Astrocyte (in vitro differentiated cells and primary cell): ENCODE data around the gene IGSF22. TPM values are rescaled to one million over a fixed set of nuclear protein-coding genes. Genes with fewer than 3 reads are reported as not detected.

Experiments
- DNase-seq: peaks from one replicate; pipeline ENCODE4 v3.0.0-alpha.2; 2010; ENCODE audit warnings: low read depth
- FAIRE-seq: peaks from 2 replicates; lab custom pipeline; 2011; peaks lifted over from hg19 to GRCh38; lab: Jason Lieb, UNC
- H2AFZ ChIP-seq: 2 replicates; pipeline ENCODE4 v1.6.0; 2012; ENCODE audit warnings: low read depth, low read length, inconsistent platforms
- H3K27ac ChIP-seq: 2 replicates; pipeline ENCODE4 v1.5.1; 2011; ENCODE audit warnings: low read depth, low read length, inconsistent platforms
- H3K27me3 ChIP-seq: 2 replicates; pipeline ENCODE4 v1.6.0; 2011; ENCODE audit warnings: low read length, inconsistent platforms; ENCODE audit not compliant: insufficient read depth
- H3K36me3 ChIP-seq: 2 replicates; pipeline ENCODE4 v1.5.1; 2011; ENCODE audit warnings: low read length, inconsistent platforms; ENCODE audit not compliant: insufficient read depth
- H3K4me1 ChIP-seq: 2 replicates; pipeline ENCODE4 v1.5.1; 2011; ENCODE audit warnings: low read length, inconsistent platforms; ENCODE audit not compliant: insufficient read depth
- H3K4me2 ChIP-seq: 2 replicates; pipeline ENCODE4 v1.6.0; 2012; ENCODE audit warnings: low read length, inconsistent platforms
- H3K4me3 ChIP-seq: 2 replicates; pipeline ENCODE4 v1.5.1; 2011; ENCODE audit warnings: low read depth, mild to moderate bottlenecking, low read length, inconsistent platforms; ENCODE audit not compliant: insufficient read depth
- H3K79me2 ChIP-seq: 2 replicates; pipeline ENCODE4 v1.6.0; 2012; ENCODE audit warnings: mild to moderate bottlenecking, low read length, inconsistent platforms; ENCODE audit not compliant: insufficient read depth
- H3K9ac ChIP-seq: 2 replicates; pipeline ENCODE4 v1.6.0; 2012; ENCODE audit warnings: mild to moderate bottlenecking, low read length, inconsistent platforms
- H3K9me3 ChIP-seq: 2 replicates; pipeline ENCODE4 v1.5.1; 2012; ENCODE audit warnings: low read depth, mild to moderate bottlenecking, low read length, inconsistent platforms; ENCODE audit not compliant: insufficient read depth
- H4K20me1 ChIP-seq: 2 replicates; pipeline ENCODE4 v1.6.0; 2012; ENCODE audit warnings: low read length, inconsistent platforms; ENCODE audit not compliant: insufficient read depth
- H3K27ac Mint-ChIP-seq: one replicate; pipeline ENCODE4 v1.8.0; 2021; ENCODE audit warnings: mild to moderate bottlenecking, mixed read lengths; ENCODE audit not compliant: unreplicated experiment
- H3K27me3 Mint-ChIP-seq: one replicate; pipeline ENCODE4 v1.8.0; 2021; ENCODE audit warnings: low read depth, mixed read lengths; ENCODE audit not compliant: unreplicated experiment
- H3K36me3 Mint-ChIP-seq: one replicate; pipeline ENCODE4 v1.8.0; 2021; ENCODE audit warnings: low read depth, mixed read lengths; ENCODE audit not compliant: unreplicated experiment
- H3K4me1 Mint-ChIP-seq: one replicate; pipeline ENCODE4 v1.8.0; 2021; ENCODE audit warnings: low read depth, mixed read lengths; ENCODE audit not compliant: unreplicated experiment
- H3K4me3 Mint-ChIP-seq: one replicate; pipeline ENCODE4 v1.8.0; 2021; ENCODE audit warnings: mild to moderate bottlenecking, moderate library complexity, mixed read lengths; ENCODE audit not compliant: unreplicated experiment
- H3K9me3 Mint-ChIP-seq: one replicate; pipeline ENCODE4 v1.8.0; 2021; ENCODE audit warnings: mild to moderate bottlenecking, mixed read lengths; ENCODE audit not compliant: unreplicated experiment
- EZH2 ChIP-seq: IDR thresholded peaks from 2 replicates; pipeline ENCODE4 v1.6.1; 2012; ENCODE audit warnings: mild to moderate bottlenecking, low read length, inconsistent platforms; ENCODE audit not compliant: insufficient read depth
- total RNA-seq: library from RNA; stranded (reverse); gene quantifications from 2 replicates; pipeline ENCODE4 v1.2.1, GENCODE V29; 2021
- TF ChIP-seq, protein P1 (sequence below): IDR thresholded peaks from 2 replicates; pipeline ENCODE4 v1.5.1; 2011; ENCODE audit warnings: low read depth, mild to moderate bottlenecking, inconsistent platforms, low read length, moderate library complexity; ENCODE audit not compliant: insufficient read depth

The IGSF22 gene
- total RNA-seq, 1 donor from 2014 or later: 0.05 TPM

DNA sequence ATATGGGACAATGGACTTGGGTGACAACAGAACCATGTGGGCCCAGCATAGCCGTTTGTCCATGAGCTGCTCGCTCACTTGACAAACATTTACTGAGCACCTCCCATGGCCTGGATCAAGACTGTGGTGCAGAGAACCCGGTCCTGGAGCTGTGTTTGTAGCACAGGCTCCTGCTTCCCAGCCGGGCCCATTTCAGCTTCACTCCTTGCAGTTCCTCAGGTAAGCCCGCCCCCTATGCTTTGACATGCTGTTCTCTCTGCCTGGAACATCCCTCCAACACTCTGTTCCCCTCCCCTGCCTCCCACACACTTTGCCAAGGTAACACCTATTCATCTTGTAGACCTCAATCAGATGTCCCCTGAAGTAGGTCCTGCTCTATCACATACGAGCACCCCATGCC is 19.3 kb upstream of the IGSF22 start:
- Histone ChIP-seq H3K36me3 (no peaks in the 10 kb centered on the region), H3K27me3 (no peaks in the 10 kb centered on the region), H3K9me3 (no peaks in the 10 kb centered on the region), H3K79me2 (no peaks in the 10 kb centered on the region), H3K9ac (no peak overlapping the region), H3K27ac (no peak overlapping the region), H3K4me3 (no peak overlapping the region), H4K20me1 (no peaks in the 10 kb centered on the region), H2AFZ (no peak overlapping the region), H3K4me1 (peaks cover 8% of the 10 kb centered on the region), H3K4me2 (no peak overlapping the region)
- H3K27me3 Mint-ChIP-seq: peaks cover 7% of the 10 kb centered on the region
- H3K27ac Mint-ChIP-seq: no peak overlapping the region
- no peak for TF ChIP-seq EZH2
- TF ChIP-seq, protein P1, sequence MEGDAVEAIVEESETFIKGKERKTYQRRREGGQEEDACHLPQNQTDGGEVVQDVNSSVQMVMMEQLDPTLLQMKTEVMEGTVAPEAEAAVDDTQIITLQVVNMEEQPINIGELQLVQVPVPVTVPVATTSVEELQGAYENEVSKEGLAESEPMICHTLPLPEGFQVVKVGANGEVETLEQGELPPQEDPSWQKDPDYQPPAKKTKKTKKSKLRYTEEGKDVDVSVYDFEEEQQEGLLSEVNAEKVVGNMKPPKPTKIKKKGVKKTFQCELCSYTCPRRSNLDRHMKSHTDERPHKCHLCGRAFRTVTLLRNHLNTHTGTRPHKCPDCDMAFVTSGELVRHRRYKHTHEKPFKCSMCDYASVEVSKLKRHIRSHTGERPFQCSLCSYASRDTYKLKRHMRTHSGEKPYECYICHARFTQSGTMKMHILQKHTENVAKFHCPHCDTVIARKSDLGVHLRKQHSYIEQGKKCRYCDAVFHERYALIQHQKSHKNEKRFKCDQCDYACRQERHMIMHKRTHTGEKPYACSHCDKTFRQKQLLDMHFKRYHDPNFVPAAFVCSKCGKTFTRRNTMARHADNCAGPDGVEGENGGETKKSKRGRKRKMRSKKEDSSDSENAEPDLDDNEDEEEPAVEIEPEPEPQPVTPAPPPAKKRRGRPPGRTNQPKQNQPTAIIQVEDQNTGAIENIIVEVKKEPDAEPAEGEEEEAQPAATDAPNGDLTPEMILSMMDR: no peak
- no peak overlapping the region for H3K4me3 Mint-ChIP-seq
- H3K36me3 Mint-ChIP-seq: no peaks in the 10 kb centered on the region
- FAIRE-seq: no peak
- H3K9me3 Mint-ChIP-seq: no peaks in the 10 kb centered on the region
- DNase-seq: no peak
- peaks cover 11% of the 10 kb centered on the region for H3K4me1 Mint-ChIP-seq

DNA sequence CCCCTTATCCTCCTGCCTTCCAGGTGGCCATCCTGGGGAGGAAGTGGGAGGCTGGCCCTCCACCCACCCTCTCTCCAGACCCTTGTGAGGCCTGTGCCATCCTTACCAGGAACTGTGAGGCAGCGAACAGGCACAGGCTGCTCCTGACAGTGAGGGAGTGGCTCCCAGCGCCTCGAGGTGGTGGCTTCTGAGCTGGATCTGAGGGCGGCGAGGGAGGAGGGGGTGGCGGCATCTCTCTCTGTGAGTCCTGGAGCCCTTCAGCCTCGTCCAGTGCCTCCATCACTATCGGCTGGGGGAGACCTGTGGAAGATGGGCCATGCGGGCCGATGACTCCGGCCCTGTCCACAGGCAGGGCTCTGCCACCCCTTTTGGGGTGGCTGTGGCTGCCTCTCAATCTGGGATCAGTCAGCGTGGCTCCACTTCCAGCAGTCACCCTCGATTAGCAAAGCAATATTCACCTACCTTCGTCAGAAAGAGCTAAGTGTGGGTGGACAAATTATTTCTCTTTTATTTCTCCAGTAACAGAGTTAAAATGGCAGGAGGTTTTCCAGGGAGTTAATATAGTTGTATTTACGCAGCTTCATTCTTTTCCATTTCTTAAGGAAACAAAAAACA is 18.0 kb upstream of the IGSF22 start:
- Histone ChIP-seq H3K79me2 (no peaks in the 10 kb centered on the region), H3K4me1 (no peaks in the 10 kb centered on the region), H2AFZ (no peak overlapping the region), H4K20me1 (no peaks in the 10 kb centered on the region), H3K36me3 (no peaks in the 10 kb centered on the region), H3K27ac (no peak overlapping the region), H3K27me3 (no peaks in the 10 kb centered on the region), H3K9ac (no peak overlapping the region), H3K4me2 (no peak overlapping the region), H3K4me3 (no peak overlapping the region), H3K9me3 (no peaks in the 10 kb centered on the region)
- no peak overlapping the region for H3K27ac Mint-ChIP-seq
- H3K27me3 Mint-ChIP-seq: peaks cover 11% of the 10 kb centered on the region
- H3K9me3 Mint-ChIP-seq: no peaks in the 10 kb centered on the region
- FAIRE-seq (no peak), DNase-seq (no peak)
- no peak overlapping the region for H3K4me3 Mint-ChIP-seq
- peaks cover 2% of the 10 kb centered on the region for H3K4me1 Mint-ChIP-seq
- TF ChIP-seq, protein P1: no peak
- TF ChIP-seq EZH2: no peak
- no peaks in the 10 kb centered on the region for H3K36me3 Mint-ChIP-seq

DNA sequence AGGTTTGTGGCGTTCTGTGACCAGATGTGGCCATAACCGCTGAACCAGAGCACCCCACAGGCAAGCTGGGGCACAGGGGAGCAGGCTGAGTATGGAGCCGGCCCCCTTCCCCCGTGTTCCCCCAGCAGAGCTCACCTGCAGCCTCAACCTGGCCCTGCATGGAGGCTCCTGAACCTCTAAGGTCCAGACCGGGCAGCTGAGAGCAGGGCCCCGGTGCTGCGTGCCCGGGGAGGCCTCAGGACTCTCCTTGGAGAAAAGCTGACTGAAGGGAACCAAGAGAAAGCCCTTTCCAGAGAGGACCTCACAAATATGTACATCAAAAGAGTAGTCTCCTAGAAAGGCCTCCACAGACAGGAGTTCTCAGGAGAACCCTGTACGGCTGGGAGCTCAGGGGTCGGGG is 17.4 kb upstream of the IGSF22 start:
- no peaks in the 10 kb centered on the region for H4K20me1 ChIP-seq
- H3K27me3 Mint-ChIP-seq: peaks cover 15% of the 10 kb centered on the region
- no peak overlapping the region for H3K27ac ChIP-seq
- no peaks in the 10 kb centered on the region for H3K9me3 Mint-ChIP-seq
- H3K36me3 ChIP-seq: no peaks in the 10 kb centered on the region
- no peak overlapping the region for H3K27ac Mint-ChIP-seq
- TF ChIP-seq, protein P1: no peak
- no peak for TF ChIP-seq EZH2
- no peak overlapping the region for H2AFZ ChIP-seq
- no peak overlapping the region for H3K4me2 ChIP-seq
- no peaks in the 10 kb centered on the region for H3K4me1 ChIP-seq
- no peak overlapping the region for H3K9ac ChIP-seq
- H3K79me2 ChIP-seq: no peaks in the 10 kb centered on the region
- H3K4me3 Mint-ChIP-seq: no peak overlapping the region
- H3K4me3 ChIP-seq: no peak overlapping the region
- H3K27me3 ChIP-seq: no peaks in the 10 kb centered on the region
- no peak for DNase-seq
- H3K4me1 Mint-ChIP-seq: no peaks in the 10 kb centered on the region
- H3K9me3 ChIP-seq: no peaks in the 10 kb centered on the region
- H3K36me3 Mint-ChIP-seq: no peaks in the 10 kb centered on the region
- FAIRE-seq: no peak
